ENCODE data around the gene DNHD1.

DNA sequence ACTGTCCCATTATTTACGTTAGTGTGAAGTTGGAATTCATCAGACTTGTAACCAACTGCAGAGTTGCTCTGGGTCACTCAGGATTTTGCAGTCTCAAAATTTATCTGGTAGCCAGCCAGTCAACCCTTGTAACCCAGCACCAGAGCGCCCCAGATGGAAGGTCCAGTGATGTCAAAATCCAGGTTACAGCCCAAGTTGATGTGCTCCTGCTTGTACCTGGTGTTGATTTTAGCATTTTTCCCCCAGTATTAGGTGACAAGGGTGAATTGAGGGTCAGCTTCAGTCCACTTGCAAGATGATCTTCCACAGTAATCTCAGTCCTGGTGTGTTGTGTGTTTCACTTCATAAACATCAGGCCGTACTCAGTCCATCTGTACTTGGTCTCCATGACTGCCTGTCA, 8.3 kb upstream of the DNHD1 start:
- TF ChIP-seq ZNF274 (IDR thresholded peaks at IDR 0.05; ENCODE audit: low read depth, low read length) (no peak), YY1 (IDR thresholded peaks at IDR 0.05; ENCODE audit: insufficient read depth, insufficient read length) (no peak), SUZ12 (IDR thresholded peaks at IDR 0.05; ENCODE audit: extremely low read depth, insufficient read depth, insufficient read length) (no peak)

All from NT2/D1 (cell line).